GM21717 (cell line): ENCODE data around the gene OR10J1.
"Not testable (repeated sequence)": the region's sequence is repeated elsewhere in the genome, so short reads cannot be mapped to it uniquely, and the experiment has no call there.

Experiments
- ATAC-seq: cut with Tn5 transposase; IDR thresholded peaks from one replicate; pipeline ENCODE4 v1.9.1; 2021; ENCODE audit warnings: mild to moderate bottlenecking, moderate library complexity; ENCODE audit not compliant: unreplicated experiment

The OR10J1 gene, protein sequence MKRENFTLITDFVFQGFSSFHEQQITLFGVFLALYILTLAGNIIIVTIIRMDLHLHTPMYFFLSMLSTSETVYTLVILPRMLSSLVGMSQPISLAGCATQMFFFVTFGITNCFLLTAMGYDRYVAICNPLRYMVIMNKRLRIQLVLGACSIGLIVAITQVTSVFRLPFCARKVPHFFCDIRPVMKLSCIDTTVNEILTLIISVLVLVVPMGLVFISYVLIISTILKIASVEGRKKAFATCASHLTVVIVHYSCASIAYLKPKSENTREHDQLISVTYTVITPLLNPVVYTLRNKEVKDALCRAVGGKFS

DNA sequence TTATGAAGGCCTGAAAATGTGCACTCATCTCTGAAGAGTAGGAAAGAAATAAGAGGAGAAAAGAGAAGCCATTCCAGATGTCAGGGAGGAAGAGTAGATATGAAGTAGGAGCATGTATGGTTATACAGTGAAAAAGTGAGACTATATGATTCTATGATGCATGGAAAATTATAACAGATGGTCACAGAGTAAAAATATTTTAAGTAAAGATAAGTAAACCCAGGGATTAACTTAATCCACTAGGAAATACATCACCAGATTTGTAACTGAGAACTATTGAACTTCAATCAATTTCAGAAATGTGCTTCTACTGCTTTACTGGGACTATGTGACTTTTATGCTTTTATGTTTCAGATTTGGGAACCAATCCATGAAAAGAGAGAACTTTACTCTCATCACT, at the start of gene OR10J1:
OR10J1 (plus strand) TSS at position 301 of the 400 bp plus-strand sequence; CDS start at position 371, 70 bp downstream.
- ATAC-seq: no peak

DNA sequence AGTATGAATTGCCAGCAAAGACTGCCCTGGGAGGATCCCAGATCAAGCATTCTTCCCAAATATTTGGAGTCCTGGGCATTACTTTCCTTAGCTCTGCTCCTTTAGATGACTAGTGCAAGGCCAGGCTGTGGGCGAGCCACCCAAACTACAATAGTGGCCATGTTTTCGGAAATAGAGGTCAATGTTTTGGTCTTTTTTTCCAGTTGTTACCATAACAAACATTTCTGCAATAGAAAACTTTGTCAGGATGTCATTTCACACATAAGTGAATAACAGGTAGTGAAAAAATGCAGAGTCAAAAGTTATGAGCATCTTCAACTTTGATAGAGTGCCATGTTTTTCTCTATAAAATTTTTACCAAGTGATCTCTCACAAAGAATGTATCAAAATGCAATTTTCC, 32.7 kb upstream of the OR10J1 start:
- ATAC-seq: no peak

DNA sequence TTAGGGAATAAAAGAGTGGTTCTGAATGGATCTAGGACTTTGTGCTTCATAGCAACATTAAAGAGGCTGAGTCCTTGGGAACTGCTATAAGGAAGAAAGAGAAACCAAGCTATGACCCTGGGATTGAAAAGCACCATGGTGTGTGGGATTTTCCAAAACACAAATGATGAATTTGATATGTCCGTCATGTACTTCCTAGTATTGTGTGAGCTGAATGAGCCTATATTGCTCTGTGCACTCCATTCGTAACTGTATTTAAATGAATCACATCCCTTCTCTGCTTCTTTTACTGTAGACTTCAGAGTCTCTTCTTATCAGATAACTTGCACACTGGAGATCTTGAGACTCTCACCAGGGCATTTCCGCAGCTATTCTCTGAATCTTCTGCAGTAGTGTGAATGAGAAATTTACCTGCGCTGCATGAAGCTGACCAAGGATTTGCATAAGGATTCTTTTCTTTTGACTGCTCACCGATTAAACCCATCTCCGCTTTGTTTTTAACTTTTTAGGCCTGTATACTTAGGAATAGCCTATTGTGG, 30.6 kb upstream of the OR10J1 start:
- no peak for ATAC-seq

DNA sequence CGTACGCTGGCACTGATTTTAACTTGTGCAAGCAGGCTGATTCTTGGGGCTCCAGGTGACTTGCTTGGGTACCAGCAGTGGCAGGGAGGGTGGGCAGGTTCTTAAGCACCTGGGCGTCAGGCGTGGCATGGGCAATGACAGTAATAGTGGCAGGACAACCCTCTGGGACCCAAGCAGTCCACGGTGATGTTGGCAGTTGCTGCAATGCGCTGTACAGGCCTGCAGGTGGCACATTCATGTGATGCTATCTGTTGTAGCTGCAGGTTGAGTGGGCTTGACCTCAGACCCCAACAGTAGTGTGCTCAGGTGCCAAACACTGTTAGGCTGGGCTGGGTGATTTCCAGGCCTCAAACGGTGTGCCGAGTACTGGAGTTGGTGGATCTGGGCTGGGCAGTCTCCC, 17.7 kb upstream of the OR10J1 start:
- no peak for ATAC-seq

DNA sequence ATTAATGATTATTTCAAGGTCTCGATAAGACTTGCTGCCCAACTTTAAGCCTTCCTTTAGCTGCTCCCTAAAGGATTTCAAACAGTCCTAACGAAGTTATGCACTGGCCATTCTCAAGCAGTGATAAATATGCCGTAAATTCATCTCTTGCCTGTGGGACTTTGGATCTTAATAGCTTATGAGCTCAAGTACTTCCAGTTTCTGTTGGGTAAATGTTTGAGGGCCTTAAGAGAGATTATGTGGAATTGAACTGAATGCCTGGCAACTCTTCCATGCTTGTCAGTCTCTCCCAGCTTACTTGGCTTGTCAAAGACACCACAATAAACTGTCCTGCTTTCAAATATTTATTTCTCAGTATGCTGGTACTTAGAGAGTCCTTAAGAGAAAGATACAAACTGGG, 11.0 kb upstream of the OR10J1 start:
- ATAC-seq: no peak

DNA sequence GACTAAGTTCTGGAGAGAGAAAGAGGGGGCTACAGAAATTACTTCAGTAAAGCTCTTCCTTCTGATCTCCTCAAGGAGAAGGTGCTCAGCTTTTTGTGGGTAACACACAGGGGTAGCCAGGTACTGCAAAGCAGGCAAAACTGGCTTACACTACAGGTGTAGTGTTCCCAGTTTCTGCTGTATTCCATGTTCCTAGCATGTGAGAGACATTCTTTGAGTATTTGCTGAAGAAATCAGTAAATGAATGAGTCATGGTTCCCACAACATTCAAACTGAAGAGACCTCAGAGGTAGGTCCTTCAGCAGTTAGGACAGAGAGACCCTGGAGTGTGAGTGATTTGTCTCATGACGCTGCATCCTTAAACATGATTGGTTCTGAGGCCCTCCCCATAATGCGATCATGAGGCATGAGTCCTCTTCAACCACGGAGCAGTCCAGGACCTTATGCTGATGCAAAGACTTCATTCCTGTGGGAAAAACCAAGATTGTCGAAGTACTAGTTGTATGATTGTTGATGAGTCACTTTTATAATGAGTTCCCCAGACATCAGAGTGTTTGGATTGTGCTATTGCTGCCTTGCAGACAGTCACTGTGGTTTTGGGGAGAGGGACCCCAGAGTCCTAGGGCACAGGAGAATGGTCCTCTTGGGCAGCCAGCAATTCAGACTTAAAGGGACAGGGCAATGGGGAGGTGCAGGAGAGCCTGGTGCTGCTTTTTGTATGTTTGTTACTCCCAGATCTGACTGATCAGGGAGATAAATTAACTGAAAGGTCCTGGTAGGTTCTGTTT, 10.3 kb upstream of the OR10J1 start:
- ATAC-seq: no peak

DNA sequence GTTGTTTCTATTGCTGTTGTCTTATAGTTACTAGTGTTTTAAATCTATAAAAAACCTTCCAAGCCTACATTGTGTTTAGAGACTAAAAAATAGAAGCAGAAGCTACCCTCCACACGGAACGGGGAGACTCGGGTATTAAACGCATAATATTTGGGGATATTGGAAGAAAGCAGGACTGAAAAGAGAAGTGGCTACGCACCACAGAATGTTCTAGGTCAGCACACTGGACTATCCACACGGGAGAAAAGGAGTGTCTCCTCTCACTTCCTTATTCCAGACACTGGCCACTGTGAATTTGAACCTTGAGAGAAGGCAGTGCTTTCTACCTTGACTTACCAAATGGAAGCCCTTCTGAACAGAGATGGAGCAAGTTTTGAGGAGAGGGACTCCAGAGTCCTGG, 8.5 kb upstream of the OR10J1 start:
- no peak for ATAC-seq

DNA sequence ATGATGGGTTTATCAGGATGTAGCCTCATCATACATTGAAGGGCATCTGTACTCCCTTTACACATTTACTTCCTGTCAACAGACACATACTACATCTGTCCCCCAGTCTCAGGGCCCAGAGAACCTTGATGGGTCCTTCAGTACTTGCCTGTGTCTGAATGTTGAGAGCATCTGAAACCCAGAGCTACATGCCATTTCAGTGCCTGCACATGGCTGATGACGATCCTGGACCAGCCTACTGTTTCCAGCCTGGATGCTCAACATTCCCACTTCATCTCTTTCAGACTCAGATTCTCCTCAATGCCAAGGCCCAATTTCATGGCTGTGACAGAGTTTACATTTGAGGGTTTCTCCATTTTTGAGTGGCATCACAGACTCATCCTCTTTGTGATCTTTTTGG, 7.6 kb upstream of the OR10J1 start, which contains the start of gene OR10J4:
OR10J4 (plus strand) TSS at position 301 of the 400 bp plus-strand sequence.
- no peak for ATAC-seq

DNA sequence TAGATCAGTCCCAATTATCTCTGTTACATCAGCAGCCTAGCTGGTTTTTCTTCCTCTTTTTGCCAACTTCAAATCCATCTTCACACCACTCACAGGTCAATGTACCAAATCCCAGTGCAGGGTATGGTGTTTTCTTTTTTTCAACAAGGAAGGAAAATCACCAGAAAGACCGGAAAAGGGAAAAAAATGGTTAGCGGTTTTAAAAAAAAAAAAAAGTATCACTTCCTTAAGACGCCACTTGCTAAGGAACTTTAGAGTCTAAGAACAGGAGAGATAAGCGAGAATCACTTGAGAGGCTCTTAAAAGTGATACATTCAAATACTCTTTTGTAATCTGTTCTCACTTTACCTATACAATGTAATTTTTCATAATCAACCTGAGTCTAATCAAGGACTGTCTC, 3.1 kb upstream of the OR10J1 start:
- no peak for ATAC-seq

DNA sequence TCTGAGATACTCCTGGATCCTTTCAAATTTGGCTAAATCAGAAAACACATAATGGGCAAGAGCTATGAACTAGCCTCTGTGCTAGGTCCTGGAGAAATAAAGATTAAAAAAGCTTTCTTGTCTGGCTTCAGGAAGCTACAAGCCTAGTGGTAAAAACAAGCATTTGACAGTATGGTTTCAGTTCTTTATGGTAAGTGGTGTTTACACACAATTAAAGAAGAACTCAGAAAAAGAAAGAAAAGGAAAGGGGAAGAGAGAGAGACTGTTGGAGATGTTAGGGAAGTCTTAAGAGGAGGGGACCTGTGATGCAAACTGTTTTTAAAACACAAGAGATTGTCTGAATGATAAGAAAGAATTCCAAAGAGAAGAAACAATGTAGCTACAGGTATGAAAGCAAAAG, 1.8 kb downstream of the OR10J1 start:
- ATAC-seq: no peak

DNA sequence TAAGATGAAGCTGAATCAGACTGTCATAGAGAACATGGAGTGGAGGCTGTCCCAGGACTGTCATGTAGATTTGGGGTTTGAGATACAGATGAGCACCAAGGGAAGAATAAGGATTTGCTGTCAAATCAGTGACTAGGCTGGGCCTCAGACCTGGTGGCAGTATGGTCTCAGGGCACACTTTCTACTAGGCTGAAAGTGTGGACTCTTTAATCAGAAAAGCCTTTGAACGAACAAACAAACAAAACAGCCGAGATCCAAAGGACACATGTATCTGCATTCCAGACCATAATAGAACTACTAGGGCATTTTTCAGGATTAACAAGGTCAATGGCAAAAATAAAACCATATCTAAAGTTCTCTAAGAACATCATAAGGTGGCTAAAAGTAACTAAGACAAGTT, 2.9 kb downstream of the OR10J1 start:
- ATAC-seq: no peak

DNA sequence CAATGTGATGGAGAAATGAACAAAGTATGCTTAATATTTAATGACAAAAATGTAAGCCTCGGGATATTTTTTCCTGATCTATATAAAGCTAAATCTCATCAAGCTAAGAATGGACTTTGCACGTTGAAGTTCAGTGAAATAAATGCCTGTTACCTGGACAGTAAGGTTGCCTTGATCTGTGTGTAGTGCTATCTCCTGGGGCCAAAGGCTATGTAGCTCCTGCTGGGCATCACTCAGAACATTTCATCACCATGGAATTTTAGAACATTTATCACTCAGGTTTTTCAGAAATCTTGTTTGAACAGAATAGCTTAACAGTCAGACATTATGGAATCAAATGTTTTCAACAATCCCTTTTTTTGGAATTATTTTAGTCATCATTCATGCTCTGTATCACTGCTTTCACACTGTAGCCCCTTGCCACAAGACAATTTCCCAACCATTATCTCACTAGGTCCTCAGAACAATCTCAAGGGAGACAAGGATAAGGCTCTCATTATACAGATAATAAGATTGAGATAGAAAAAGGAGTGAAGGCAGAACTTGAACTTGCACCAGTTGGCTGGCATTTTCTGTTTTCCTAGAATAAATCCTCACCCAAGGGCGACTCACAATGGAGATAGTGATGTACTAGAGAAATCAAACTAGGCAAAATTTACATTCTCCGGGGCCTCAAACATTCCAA, 3.7 kb downstream of the OR10J1 start:
- ATAC-seq: no peak

DNA sequence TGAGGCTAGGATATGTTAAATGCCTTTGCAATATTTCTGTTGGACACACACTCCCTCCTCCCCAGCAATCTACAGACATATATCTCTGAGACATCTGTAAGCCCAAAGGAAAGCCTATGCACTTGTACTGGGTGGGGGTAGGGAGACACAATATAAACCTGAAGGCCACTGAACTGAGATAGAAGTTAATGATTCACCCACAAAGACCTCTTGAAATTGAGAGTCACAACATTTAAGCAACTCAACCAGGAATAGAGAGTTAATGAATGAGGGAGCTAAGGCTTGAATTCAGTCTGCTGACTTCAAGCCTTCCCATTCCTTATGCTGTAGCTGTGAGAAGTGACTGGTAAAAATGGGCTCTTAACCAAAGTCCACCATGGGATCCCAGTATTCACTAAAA, 5.0 kb downstream of the OR10J1 start:
- ATAC-seq: no peak

DNA sequence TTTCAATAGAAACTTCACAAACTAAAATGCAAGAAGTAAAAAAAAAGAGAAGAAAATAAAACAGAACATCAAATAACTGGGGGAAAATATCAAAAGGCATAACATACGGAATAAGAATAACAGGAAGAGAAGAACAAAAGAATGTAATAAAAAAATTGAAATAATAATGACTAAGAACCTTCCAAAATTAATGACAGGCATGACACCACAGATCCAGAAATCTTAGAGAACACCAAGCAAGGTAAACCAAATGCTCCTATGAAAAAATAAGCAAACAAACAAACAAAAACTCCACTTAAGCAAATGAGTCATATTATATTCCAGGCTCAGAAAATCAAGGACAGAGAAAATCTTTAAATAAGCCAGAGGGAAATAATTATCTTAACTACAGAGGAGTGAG, 8.7 kb downstream of the OR10J1 start:
- no peak for ATAC-seq

DNA sequence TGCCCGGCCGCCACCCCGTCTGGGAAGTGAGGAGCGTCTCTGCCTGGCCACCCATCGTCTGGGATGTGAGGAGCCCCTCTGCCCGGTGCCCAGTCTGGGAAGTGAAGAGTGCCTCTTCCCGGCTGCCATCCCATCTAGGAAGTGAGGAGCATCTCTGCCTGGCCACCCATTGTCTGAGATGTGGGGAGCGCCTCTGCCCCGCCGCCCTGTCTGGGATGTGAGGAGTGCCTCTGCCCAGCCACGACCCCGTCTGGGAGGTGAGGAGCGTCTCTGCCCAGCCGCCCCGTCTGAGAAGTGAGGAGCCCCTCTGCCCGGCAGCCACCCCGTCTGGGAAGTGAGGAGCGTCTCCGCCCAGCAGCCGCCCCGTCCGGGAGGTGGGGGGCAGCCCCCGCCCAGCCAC, 10.1 kb downstream of the OR10J1 start:
- ATAC-seq: not testable (repeated sequence)

DNA sequence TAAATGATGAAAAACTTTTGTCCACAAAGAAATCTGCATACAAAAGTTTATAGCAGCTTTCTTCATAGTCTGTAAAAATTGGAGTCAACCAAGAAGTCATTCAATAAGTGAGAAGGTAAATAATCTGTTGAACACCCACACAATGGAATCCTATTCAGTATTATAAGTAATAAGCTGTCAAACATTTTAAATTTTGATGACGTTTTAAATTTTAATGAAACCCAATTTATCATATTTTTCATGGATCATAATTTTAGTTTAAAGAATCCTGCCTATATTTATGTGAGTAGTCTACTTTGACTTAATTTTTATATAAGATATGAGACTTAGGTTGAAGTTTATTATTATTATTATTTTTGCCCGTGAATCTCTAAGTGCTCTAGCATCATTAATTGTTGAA, 20.0 kb downstream of the OR10J1 start:
- no peak for ATAC-seq

DNA sequence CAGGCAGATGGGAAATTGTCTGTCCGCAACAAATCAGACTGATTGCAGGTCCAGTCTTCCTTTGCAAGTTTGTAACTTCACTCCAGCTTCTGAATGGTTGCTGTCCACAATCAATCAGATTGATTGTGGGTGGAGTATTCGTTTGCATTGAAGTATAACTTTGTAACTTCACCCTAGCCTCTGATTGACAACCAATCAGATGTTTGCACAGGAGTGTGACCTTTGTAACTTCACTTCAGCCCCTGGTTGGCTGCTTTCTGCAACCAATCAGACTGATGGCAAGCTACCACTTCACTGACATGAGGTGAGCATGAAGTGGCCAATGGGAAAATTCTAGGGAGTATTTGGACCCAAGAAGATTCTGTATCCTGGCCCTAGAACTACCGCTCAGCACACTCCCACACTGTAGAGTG, 25.7 kb downstream of the OR10J1 start:
- ATAC-seq: no peak

DNA sequence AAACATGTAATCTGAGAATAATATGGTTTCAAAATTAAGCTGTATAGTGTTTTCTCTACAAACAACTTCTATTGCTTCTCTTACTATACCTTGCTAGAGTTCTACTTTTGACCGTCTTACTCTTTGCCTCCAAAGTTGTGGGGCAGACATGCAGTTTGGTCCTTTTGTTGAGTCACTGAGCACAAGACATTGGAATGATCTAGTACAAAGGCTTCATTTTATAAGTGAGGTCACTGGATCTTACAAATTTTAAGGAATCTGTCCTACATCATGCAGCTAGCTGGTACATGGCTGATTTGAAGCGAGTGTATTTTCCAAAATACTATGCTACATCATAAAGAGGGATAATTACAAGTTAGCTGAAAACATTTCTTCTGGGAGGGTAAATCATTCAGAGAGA, 28.8 kb downstream of the OR10J1 start:
- no peak for ATAC-seq

DNA sequence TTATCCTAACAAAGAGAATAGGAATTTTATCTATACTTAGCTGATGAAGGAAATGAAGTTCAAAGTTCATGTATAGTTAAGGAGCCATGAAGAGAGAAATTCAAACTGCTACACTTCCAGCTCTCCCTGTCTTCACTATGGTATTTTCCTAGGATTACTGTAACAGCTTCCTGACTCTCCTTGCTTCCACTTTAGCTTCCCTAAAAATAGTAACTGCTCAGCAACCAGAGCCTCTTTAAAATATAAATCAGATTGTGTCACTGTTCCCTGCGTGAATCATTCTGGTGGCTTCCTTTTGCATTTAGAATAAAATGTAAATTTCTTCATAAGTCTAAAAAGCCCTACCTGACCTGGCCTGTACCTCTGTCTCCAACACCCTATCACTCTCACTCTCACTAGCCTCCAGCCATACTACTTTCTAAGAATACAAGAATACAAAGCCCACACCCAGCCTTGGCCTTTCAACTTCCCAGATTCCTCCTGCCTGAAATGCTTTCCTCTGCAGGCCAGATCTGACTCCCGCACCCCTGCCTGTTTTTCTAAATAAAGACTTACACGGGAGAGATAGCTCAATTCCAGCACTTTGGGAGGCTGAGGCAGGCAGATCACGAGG, 30.5 kb downstream of the OR10J1 start:
- no peak for ATAC-seq

DNA sequence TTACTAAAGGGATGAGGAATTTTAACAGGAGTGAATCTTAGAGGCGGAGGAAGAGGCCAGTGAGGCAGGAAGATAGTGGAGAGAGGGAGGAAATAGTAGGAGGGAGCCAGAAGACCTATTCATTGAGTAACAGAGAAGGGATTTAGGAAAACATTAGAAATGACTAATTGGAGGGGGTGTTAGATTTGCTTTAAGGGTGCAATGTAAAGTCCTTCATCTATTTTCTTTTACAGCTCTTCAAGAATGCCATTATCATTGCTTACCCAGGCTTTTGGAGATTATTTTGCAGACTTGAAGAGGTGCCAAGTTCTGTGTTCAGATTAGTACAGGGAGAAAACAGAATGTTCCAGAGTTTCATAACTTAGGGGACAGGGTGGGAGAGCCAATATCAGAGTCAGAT, 33.8 kb downstream of the OR10J1 start:
- no peak for ATAC-seq

DNA sequence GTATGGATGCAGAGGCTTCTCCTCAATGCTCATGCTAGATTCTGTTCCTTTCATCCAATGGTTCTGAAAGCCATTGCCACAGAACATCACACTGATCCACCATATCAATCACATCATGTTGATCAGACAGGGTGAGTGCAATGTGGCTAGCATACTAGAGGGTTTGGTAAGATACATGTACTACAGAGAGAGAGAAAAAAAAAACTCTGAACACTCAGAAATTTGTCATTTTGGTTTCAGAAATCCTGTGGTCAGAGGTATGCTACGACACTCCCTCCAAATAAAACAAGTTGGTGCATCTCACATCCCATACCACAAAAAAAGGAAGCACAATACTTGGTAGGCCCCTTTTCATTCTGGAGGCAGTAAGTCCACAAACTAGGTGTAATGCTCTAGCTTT, 35.4 kb downstream of the OR10J1 start:
- ATAC-seq: no peak
